ENCODE results near the gene LRRC38.
"Not testable (repeated sequence)": the region's sequence is repeated elsewhere in the genome, so short reads cannot be mapped to it uniquely, and the experiment has no call there.

The LRRC38 gene, protein sequence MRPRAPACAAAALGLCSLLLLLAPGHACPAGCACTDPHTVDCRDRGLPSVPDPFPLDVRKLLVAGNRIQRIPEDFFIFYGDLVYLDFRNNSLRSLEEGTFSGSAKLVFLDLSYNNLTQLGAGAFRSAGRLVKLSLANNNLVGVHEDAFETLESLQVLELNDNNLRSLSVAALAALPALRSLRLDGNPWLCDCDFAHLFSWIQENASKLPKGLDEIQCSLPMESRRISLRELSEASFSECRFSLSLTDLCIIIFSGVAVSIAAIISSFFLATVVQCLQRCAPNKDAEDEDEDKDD

DNA sequence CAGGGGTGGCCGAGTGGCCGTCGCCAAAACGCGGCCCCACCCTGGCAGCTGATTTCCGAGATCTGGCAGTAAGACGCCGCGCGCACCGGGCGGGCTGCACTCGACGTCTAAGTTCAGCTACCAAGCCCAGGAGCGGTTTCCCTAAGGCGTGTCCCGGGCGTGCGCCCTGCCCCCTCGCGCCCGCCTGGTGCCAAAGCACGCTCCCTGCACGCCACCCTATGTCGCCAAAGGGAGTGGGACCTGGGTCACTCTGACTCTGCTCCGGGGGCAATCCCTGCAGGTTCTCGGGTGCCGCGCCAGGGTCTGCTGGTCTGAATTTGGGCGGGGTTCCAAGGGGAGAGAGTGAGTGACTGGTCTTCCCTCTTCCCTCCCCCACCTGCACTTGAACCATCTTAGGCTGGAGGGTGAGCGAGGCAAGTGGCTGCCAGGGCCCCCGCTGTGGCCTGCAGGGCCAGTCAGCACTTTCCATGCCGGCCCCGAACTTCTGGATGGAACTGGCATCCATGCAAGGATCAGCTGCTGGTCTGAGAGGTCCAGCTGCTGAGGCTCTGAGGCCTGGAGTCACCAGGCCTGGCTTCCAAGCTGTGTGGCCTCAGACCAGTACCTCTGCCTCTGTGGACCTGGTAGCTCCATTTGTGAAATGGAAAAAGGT lies at the start of gene LRRC38:
Gene LRRC38 (minus strand): TSS at position 109 of the 652 bp plus-strand sequence. CDS start 410 bp downstream, outside the sequence.
- DNase-seq: no peak

DNA sequence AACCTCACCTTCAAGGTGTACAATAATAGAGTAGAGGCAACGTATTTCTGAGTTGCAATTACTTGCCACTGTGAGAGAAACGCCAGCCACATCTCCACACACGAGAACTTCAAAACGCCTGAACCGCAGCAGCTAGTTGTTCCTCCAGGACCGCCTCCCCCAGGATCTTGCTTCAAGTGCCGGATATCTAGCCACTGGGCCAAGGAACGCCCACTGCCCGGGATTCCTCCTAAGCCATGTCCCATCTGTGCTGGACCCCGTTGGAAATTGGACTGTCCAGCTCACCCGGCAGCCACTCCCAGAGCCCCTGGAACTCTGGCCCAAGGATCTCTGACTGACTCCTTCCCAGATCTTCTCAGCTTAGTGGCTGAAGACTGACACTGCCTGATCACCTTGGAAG lies 49.2 kb upstream of the LRRC38 start:
- DNase-seq: not testable (repeated sequence)

DNA sequence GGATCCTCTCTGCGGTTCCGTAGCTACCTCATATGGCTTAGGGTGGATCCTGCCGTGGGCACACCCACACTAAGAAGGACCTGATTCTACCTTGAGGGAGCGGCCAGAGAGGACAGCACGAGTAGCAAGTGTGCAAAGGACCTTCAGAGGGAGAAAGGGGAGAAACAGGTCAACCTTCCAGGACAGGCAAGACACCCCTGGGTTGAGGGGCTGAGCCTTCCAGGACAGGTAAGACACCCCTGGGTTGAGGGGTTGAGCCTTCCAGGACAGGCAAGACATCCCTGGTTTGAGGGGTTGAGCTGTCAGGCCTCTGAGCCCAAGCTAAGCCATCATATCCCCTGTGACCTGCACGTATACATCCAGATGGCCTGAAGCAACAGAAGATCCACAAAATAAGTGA lies 46.7 kb upstream of the LRRC38 start:
- DNase-seq: no peak

DNA sequence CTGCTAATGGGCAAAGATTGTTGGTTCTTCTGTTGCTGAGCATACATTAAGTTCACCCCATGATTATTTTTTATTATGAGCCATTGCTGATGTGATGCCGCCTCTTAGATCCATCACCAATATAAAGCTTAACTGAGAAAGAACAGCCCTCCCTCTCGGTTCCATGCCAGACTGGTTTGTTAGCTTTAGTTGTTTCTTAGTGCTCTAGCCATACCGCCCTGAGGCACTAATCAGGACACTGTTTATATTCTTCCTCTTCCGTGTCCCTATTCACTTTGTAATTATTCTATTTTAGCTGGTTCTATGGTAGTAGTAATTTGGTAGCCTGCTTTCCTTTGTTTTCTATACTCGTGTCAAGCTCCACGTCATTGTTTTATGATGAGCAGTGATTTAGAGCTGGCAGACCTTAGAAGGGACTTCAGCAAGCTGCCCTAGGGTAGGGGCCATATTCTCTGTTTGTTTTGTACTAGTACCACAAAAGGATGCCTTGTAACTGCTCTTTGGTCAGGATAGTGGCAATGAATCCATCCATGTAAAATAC lies 42.5 kb upstream of the LRRC38 start:
- DNase-seq: no peak

DNA sequence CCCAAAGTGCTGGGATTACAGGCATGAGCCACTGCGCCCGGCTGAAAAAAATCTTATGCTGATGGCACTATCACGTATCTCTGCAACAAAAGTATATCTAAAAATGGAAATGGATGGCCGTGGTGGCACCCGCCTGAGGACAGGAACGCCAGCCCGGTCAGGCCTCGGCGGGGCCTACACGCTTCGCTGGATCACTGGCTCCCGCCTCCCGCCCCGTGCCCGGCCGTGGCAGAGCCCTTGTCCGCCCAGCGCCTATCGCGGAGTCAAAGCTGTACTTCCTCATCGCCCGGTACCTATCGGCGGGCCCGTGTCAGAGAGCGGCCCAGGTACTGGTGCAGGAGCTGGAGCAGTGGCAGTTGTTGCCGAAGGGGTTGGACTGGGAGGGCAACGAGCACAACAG lies 41.0 kb upstream of the LRRC38 start:
- DNase-seq: no peak

DNA sequence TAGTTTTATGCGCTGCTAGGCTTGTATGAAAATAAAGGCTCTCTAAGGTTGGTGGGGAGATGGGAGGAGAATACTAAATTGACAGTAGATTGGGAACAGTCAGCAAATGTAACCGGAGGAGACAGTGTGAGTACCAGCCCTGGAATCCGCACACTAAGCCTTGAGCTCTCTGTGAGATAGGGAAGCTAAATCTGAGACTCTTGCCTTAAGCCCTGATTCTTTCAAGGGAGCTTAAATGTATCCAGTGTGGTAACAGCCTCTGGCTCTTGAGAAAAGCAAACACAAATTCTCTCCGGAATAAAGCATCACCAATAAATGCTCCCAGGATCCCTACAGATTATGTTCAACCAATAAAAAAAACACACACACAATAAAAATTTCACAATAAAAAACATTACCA lies 36.9 kb upstream of the LRRC38 start:
- no peak for DNase-seq

DNA sequence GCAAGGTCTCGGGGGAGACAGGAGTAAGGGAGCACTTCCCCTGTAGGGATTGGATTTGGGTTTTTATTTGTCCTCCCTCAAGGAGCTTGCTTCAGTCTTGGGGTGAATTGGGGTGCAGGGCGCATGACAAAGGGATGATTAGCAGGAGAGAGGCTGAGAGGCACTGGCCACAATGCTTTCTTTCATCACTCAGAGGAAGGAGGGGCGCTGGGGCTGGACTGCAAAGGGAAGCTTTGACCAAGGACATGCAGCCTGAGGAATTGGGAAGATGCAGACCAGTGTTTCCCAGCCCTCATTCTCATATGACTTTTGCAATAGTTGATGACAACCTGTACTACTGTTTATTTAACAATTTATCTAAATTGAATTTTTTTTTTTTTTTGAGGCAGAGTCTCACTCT lies 35.7 kb upstream of the LRRC38 start:
- DNase-seq: no peak

DNA sequence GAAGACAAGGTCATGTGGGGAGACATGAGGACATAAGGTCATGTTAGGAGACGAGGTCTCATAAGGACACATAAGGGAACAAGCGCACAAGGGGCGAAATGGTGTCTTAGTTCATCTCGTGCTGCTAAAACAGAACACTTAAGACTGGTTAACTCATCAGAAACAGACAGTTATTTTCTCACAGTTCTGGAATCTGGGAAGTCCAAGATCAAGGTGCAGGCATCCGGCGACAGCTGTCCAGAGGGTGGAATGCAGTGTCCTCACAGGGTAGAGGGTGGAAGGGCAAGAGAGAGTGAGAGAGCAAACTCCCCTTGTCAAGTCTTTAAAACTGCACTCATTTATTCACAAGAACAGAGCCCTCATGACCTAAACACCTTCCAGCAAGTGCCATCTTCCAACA lies 35.2 kb upstream of the LRRC38 start:
- DNase-seq: no peak

DNA sequence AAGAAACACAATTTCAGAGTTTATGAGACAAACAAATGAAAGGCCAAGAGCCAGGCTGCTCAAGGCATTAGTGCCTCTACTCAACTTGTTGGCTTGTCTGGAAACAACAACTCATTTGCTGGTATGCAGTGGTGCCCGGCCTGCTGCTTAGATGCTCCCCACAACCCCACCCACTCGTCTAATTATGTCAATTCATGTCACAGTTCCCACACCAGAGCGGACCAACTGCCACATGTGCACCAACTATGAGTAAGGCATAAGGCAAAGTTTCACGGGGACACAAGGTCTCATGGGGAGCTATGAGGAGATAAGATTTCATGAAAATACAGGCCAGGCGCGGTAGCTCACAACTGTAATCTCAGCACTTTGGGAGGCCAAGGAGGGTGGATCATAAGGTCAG lies 34.5 kb upstream of the LRRC38 start:
- DNase-seq: no peak

DNA sequence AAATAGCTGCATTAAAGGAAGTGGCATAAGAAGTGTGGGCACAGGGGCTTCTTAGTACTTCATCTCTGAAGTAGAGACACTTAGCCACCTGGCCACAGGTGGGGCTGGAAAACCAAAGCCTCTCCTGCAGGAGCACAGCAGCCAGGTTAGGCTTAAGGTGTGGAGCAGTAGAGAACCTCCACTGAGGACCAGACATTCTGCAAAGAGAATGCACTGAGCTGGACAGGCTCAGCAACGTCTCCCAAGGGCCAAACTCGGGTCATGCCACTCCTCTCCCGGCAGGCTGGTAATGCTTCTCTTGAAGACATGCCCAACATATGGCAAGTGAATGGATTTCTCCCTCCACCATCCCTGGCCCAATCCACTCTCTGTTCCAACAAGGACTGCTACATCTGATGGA lies 33.0 kb upstream of the LRRC38 start:
- no peak for DNase-seq

DNA sequence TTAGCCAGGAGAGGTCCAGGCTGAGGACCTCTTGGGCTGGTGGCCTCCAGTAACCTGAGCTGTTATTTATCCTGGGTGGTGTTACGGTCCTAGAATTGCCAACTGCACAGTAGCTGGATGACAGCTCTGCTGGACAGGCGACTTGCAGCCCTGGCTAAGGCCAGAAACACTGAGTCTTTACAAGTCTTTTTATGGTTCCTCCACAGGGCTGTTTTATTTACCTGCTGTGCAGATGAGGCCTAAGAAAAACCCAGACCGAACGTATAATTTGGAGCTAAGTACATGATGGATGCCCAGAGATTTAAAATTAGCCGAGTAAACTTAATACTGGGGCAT lies 30.4 kb upstream of the LRRC38 start:
- no peak for DNase-seq

DNA sequence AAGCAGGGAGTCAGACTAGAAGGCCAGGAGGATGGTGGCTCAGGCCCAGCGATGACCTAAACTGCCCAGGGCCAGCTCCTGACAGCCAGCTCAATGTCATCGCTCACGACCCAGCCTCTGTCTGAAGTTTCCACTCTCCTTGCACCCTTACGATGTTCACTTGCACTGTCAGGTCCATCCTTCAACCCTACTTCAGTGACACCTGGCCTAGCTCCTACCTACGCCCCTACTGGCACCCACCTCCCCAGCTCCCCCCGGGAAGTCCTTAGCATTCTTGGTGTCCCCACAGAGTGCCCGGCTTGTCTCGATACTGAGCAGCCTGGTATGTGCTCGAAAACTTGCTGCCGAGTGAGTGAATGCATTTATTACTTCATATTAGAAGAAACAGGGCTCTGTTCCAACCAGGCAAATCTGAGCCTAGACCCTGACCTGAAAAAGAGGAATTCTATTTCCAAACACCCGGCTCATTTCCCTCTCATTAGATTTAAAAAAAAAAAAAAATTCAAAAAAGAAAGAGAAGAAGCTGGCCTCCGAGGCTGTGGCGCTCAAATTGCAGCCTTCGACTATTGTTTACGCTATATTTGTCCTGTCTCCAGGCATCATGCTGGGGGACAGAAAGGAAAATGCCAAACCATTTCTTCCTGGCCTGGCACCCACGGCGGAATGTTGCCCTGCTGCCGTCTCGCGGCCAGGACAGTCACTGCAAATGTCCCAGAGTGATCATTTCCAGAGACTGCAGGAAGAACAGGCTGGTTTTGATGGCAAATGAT lies 29.8 kb upstream of the LRRC38 start:
- DNase-seq: no peak

DNA sequence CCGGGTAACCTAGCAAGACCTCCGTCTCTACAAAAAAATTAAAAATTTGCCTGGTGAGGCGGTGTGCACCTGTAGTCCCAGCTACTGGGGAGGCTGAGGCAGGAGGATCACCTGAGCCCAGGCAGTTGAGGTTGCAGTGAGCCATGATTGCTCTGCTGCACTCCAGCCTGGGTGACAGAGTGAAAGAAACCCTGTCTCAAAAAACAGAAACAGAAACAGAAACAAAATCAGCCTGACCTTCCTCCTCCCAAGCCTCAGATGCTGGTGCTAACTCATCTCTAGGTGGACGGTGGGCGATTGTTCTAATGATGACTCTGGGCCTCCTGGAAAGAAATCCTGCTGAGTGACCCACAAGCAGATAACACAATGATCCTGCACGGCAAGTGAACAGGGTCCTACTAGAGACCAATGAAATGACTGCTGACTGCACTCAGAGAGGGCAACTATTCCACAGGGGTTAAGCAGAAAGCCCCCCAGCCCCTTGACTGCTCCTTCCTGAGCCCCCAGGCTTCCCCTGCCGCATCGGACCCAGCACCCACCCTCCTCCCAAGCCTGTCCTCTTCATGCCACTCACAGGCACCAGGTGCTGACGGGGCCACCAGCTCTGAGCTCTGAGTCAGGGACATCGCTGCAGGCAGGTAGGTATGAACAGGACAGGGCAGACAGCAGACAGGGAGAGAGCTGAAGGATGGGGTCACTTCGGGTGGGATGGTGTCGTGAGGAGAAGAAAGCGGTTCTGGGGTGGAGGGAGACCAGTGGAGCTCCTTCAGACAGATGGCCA lies 27.8 kb upstream of the LRRC38 start:
- no peak for DNase-seq

DNA sequence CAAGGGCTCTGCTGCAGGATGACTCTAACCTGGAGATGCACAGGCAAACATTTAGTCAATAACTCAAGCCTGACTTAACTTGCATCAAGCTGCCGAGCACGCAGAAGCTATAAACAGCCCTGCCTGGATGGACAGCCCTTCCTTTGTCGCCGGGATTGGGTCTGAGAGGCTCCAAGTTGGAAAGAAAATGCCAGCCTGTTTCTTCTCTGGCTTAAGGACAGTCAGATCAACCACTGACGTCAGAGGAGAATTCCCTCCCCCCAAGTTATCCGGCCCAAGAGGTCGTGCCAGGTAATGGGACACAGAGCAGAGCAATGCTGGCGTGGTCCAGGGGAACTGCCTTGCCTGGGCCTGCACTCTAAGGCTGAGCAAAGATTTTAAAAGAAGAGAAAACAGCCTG lies 27.1 kb upstream of the LRRC38 start:
- no peak for DNase-seq

DNA sequence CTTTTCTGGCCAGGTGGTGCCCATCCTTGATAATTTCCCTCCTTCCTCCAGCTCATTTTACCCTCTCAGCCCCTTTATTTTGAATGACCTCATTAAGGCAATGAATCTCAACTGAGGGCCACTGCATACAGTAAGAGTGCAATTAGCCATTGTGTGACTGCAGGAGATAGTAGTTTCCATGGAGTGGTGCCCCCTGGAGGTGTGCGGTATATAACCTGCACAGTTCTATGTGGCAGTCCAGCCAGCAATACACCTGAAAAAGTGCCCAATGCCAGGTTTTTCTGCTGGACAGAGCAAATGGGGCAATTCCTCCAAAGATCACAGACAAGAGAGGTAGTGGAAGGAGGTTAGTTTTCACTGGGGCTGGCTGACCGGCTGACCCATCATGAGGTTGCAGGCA lies 25.9 kb upstream of the LRRC38 start:
- DNase-seq: no peak

DNA sequence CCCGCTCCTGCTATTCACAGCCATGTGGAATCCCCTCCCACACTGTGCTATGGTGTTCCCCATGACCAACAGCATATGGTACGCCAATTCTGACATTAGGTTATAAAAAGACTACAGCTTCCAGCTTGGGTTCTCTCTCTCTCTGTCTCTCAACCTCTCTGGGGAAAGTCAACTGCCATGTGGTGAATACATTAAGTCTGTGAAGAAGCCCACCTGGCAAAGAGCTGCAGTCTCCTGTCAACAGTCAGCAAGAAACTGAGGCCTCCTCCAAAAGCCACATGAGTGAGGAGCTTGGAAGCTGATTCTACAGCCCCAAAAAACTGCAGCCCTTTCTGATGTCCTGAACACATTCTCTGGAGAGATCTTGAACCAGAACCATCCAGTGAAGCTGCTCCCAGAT lies 25.0 kb upstream of the LRRC38 start:
- no peak for DNase-seq

DNA sequence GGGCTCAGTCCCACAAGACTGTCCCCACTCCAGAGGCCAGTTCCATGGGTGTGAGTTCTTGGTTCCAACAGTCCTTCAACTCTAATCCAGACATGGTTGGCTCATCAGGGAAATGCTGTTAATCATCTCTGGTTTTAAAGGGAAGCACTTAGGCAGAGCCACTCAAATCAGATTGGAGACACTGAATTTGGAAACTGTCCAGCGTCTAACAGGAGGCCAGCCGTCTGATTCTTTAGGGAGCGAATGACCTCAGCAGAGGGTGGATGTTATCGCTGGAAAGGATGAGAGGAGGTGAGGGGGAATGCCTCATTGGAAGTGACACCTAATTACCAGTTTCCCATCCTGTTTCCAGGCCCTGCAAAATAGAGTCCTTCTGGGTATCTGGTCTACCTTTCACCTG lies 22.8 kb upstream of the LRRC38 start:
- no peak for DNase-seq

DNA sequence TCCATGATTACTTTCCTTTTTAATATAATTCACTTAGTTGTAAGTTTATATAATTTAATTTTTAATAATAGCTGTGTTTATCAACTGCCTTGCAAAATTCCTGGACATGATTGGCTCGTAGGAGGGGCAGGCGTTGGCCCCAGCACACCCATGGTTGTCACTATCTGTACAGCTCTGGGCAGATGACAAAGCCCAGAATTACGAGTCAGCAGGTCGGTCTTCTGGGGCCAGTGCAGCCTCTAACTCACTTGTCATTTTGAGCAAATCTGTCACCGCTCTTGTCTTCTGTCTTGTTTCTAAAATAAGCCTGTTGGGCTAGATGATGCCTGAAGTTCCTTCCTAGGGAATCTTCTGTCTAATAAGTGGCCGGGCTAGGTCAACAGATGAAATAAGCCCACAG lies 21.4 kb upstream of the LRRC38 start:
- DNase-seq: no peak

DNA sequence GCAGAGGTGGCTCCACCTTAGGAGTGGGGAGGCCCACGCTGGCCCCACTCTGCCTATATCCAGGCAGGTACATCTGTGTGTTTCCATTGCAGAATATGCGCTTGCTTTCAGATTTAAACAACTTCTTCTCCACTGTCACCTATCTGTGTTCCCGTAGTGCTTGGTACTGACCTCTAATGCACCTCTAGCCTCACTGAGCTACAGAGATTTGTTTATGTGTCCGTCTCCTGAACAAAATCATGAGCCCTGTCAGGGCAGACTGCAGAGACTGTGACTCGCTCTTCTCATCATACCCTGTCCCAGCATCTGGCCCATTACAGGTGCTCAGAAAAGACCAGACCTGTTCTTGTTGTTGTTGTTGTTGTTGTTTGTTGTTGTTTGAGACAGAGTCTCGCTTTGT lies 14.5 kb upstream of the LRRC38 start:
- DNase-seq: no peak

DNA sequence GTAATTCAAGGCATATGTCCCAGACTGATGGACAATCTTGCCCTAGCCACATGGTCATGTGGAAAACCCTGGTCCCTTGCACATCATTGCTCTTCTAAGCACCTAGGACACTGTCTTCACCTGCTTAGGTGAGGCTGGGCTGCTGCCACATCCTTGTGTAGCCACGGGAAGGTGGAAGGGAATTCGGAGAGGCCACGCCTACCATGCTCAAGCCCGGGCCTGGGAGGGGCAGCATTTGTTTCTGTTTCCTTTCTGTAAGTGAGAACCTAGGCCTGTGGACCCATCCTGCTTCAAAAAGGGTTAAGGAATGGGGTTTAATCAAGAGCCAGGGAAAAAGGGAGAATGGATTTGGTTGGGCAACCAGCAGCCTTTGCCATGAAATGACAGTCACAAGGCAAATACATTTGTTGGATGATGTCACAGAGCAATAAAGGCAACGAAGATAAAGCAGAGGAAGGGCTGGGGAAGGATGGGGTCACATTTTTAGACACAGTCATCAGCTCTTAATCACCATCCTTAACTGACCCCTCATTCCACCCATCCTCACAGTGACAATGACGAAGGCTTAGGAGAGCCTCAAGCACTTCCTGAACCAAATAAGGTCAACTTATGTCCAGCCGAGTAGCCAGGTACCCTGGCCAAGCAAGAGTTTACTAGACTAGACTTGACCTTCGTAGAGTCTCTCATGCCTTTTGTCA lies 10.1 kb upstream of the LRRC38 start:
- DNase-seq: no peak

DNA sequence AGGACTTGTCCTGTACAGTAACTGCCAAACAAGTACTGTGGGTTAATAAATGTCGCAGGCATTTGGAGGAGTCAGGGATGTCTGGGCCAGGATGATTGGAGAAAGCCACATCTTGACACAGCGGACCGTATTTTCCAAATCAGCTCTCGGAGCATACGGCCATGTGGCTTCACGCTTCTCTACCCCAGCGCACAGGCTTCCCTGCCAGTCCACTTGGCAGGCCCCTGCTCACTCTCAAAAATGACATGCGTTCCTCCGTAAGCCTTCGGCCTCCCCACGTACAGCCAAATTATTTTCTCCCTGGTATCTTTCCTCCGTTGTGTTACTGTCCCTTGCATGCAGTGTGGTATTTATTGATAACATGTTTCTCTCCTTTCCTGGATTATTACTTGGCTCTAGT lies 7.2 kb upstream of the LRRC38 start:
- no peak for DNase-seq

DNA sequence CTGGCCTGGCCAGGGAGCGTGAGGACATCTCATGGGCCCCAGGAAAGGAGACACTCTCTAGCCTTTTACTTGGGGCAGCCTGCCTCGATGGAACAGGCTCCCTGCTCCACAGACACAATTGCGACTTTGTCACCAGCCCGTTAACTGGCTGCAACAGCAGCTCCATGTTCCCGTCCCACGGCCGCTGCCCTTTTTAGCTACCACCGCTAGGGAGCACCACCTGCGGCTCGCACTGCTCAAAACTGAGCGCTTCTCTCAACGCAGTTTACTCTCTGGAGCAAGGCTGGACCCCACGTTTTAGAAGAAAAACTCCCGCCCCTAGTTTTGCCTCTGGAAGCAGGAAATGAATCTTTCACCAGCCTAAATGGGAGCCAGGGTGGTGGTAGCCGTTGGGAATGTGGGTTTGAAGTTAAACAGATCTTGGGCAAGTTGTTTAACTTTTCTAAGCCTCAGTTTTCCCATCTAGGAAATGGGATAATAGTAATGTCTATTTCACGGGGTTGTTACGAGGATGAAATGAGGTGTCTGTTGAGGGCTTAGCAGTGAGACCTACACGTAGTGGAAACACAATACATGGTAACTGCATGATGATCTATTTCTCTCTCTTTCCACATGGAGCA lies 3.5 kb upstream of the LRRC38 start:
- no peak for DNase-seq

Data from NCI-H446 treated with DMSO at 0.1 percent for 48 hours (cell line).